ENCODE data around the gene RASA2.

Gene RASA2

DNA sequence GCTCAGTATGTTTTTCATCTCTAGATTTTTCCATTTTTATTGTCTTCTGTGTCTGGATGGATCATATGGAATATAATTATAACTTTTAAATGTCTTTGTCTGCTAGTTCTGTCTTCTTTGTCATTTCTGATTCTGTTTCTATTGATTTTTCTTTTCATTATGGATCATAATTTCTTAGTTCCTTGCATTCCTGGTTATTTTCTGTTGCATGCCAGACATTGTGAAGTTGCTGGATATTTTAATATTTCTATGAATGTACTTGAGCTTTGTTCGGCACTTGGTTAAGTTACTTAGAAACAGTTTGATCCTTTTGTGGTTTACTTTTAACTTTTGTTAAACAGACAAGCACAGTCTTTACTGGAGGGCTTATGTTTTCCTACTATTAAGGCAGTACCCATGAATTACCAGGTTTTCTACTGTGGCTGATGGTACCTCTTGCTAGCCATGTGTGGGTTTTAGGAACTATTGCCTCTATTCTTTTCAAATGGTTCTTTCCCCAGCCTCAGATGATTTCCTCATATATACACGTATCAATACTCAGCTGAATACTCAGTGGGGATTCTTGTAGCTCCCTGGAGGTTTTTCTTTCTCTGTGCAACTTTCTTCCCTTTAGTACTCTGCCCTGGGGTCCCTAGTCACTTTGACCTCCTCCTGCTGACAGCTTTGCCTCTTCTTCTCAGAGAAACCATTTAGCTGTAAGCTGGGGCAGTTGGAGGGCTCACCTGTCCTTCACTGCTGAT is 64.3 kb downstream of the RASA2 start:
- in situ Hi-C loops (cut with MboI; ENCODE audit: low pct_unique_long_range_greater_than_20kb, low sequenced_read_pairs, unreplicated experiment): no loop called here

GRCh38 chr3:141552440-141552991 is 65.7 kb downstream of the RASA2 start:
- DNase-seq (ENCODE audit: low spot score): no peak
- in situ Hi-C loops (cut with MboI; ENCODE audit: low pct_unique_long_range_greater_than_20kb, low sequenced_read_pairs, unreplicated experiment): no loop called here
- TF ChIP-seq CTCF (IDR thresholded peaks at IDR 0.05; ENCODE audit: extremely low read depth, insufficient read depth, missing control alignments): no peak

More for the DNA sequence above, 64.3 kb downstream of the RASA2 start:
- TF ChIP-seq CTCF (IDR thresholded peaks at IDR 0.05; ENCODE audit: extremely low read depth, insufficient read depth, missing control alignments): no peak
- no peak for DNase-seq (ENCODE audit: low spot score)

GRCh38 chr3:141553055-141553454 is 66.2 kb downstream of the RASA2 start:
- in situ Hi-C loops (cut with MboI; ENCODE audit: low pct_unique_long_range_greater_than_20kb, low sequenced_read_pairs, unreplicated experiment): no loop called here
- no peak for DNase-seq (ENCODE audit: low spot score)
- TF ChIP-seq CTCF (IDR thresholded peaks at IDR 0.05; ENCODE audit: extremely low read depth, insufficient read depth, missing control alignments): no peak

- in situ Hi-C loops (cut with MboI; ENCODE audit: low pct_unique_long_range_greater_than_20kb, low sequenced_read_pairs, unreplicated experiment): loop anchor here (5.0 kb wide), 1 partner anchor 84 kb away; no protein-coding TSS in a partner anchor
- DNase-seq (ENCODE audit: low spot score): no peak
- TF ChIP-seq CTCF (IDR thresholded peaks at IDR 0.05; ENCODE audit: extremely low read depth, insufficient read depth, missing control alignments): no peak
Observed at GRCh38 chr3:141556034-141556433, 69.2 kb downstream of the RASA2 start.

GRCh38 chr3:141557961-141558706 is 71.3 kb downstream of the RASA2 start:
- no peak for DNase-seq (ENCODE audit: low spot score)
- no peak for TF ChIP-seq CTCF (IDR thresholded peaks at IDR 0.05; ENCODE audit: extremely low read depth, insufficient read depth, missing control alignments)
- in situ Hi-C loops (cut with MboI; ENCODE audit: low pct_unique_long_range_greater_than_20kb, low sequenced_read_pairs, unreplicated experiment): loop anchor here (5.0 kb wide), 1 partner anchor 86 kb away; no protein-coding TSS in a partner anchor

DNA sequence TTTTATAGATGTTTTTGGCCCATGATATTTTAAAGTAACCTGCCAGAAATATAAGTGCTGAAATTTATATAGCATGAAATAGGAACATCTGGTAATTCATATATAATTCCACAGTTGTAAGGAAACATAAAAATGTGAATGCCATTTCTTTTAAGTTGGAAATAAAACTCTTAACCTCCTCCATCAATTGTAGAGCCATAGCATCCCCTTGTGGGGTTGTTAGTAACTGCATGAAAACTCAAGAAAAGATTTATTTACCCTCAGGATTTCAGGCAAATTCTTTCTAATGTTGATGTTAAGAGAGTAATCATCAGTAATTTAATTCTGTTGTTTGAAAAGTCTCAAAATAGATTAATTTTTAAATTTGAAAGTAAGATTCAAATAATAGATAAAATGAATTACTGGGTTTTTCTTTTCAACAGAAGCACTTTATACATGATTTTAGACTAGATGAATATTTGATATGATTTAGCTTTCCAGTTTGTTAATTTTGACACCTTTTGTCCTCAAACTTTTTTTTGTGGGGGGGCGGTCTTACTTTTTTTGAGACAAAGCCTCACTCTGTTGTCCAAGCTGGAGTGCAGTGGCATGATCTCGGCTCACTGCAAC is 74.7 kb downstream of the RASA2 start:
- DNase-seq (ENCODE audit: low spot score): peak; percentile 28
- peak; percentile 87 for TF ChIP-seq CTCF (IDR thresholded peaks at IDR 0.05; ENCODE audit: extremely low read depth, insufficient read depth, missing control alignments)
- in situ Hi-C loops (cut with MboI; ENCODE audit: low pct_unique_long_range_greater_than_20kb, low sequenced_read_pairs, unreplicated experiment): loop anchor here (10.0 kb wide), 1 partner anchor 257 kb away; no protein-coding TSS in a partner anchor

Data from GM13977 (cell line).